Measurements from ENCODE around the gene CHST5. TPM values are rescaled to one million over a fixed set of nuclear protein-coding genes. Genes with fewer than 3 reads are reported as not detected.

CHST5 gene
- total RNA-seq, 1 donor from 2014 or later: 0.49 TPM

DNA sequence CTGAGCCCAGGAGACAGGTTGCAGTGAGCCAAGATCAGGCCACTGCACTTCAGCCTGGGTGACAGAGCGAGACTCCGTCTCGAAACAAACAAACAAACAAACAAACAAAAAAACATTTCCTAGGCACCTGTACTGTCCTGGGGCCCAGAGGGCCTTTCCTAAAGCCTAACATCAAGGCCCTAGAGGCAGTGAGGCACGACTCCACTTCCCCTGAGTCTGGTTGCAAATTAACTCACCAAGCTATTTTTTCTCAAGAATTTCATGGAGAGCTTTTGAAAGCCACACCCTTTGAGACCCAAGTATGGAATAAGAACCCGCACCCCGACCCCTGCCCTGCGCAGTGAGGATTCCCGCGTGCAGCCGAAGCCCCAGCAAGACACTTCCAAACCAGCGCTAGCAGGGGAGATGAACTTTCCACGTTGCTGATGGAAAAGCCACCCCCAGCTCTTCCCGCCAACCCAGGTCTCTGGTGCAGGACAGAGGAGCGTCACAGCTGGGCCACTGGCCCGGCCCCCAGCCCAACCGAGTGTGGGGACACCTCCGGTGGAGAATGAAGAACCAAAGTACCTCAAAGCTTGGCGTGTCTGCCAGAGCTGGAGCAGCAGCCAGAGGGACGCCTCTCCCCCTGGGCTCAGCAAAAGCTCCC, 1.2 kb downstream of the CHST5 start:
- Mint-ChIP-seq H3K27ac (no peak overlapping the region), H3K36me3 (no peaks in the 10 kb centered on the region), H3K4me3 (no peak overlapping the region), H3K9me3 (no peaks in the 10 kb centered on the region), H3K4me1 (no peaks in the 10 kb centered on the region), H3K27me3 (ENCODE audit: low read depth) (no peaks in the 10 kb centered on the region)
- no peak for DNase-seq (ENCODE audit: low spot score in 2 of 2, unreplicated experiment in 2 of 2)
- TF ChIP-seq, protein P1, sequence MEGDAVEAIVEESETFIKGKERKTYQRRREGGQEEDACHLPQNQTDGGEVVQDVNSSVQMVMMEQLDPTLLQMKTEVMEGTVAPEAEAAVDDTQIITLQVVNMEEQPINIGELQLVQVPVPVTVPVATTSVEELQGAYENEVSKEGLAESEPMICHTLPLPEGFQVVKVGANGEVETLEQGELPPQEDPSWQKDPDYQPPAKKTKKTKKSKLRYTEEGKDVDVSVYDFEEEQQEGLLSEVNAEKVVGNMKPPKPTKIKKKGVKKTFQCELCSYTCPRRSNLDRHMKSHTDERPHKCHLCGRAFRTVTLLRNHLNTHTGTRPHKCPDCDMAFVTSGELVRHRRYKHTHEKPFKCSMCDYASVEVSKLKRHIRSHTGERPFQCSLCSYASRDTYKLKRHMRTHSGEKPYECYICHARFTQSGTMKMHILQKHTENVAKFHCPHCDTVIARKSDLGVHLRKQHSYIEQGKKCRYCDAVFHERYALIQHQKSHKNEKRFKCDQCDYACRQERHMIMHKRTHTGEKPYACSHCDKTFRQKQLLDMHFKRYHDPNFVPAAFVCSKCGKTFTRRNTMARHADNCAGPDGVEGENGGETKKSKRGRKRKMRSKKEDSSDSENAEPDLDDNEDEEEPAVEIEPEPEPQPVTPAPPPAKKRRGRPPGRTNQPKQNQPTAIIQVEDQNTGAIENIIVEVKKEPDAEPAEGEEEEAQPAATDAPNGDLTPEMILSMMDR (IDR thresholded peaks at IDR 0.05; ENCODE audit: unreplicated experiment): no peak

DNA sequence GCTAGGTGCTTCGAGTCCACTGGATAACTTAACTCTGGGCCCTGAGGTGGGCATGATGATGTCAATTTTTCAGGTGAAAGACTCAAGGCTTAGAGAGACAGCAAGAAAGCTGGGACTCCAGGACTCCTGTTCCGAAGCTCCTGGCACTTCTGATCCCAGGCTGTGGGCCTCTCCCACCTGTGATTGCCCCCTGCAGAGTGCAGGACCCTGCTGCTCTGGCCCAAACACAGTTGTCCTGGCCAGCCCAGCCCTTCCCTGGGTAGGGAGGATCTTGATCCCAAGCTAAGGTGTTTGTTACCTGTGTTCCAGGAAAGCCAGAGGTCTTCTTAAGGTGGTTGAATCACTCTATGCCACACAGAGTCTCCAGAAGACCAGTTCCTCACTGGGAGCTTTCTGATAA, 3.1 kb downstream of the CHST5 start:
- H3K9me3 Mint-ChIP-seq: no peaks in the 10 kb centered on the region
- no peaks in the 10 kb centered on the region for H3K27me3 Mint-ChIP-seq (ENCODE audit: low read depth)
- no peaks in the 10 kb centered on the region for H3K36me3 Mint-ChIP-seq
- H3K4me1 Mint-ChIP-seq: no peaks in the 10 kb centered on the region
- DNase-seq (ENCODE audit: low spot score in 2 of 2, unreplicated experiment in 2 of 2): no peak
- no peak overlapping the region for H3K27ac Mint-ChIP-seq
- no peak overlapping the region for H3K4me3 Mint-ChIP-seq
- TF ChIP-seq, protein P1 (IDR thresholded peaks at IDR 0.05; ENCODE audit: unreplicated experiment): no peak

- Mint-ChIP-seq H3K36me3 (no peaks in the 10 kb centered on the region), H3K27ac (no peak overlapping the region), H3K27me3 (ENCODE audit: low read depth) (no peaks in the 10 kb centered on the region), H3K4me3 (no peak overlapping the region), H3K9me3 (no peaks in the 10 kb centered on the region), H3K4me1 (no peaks in the 10 kb centered on the region)
- TF ChIP-seq, protein P1 (IDR thresholded peaks at IDR 0.05; ENCODE audit: unreplicated experiment): no peak
- DNase-seq (ENCODE audit: low spot score in 2 of 2, unreplicated experiment in 2 of 2): no peak
Observed at GRCh38 chr16:75532142-75532765, 3.7 kb downstream of the CHST5 start.

- DNase-seq (ENCODE audit: low spot score in 2 of 2, unreplicated experiment in 2 of 2): no peak
- no peak overlapping the region for H3K4me3 Mint-ChIP-seq
- no peak overlapping the region for H3K27ac Mint-ChIP-seq
- TF ChIP-seq, protein P1 (IDR thresholded peaks at IDR 0.05; ENCODE audit: unreplicated experiment): no peak
- no peaks in the 10 kb centered on the region for H3K9me3 Mint-ChIP-seq
- H3K36me3 Mint-ChIP-seq: no peaks in the 10 kb centered on the region
- no peaks in the 10 kb centered on the region for H3K4me1 Mint-ChIP-seq
- no peaks in the 10 kb centered on the region for H3K27me3 Mint-ChIP-seq (ENCODE audit: low read depth)
Observed at GRCh38 chr16:75529959-75530358, 5.9 kb downstream of the CHST5 start.

GRCh38 chr16:75529056-75529905, 6.6 kb downstream of the CHST5 start:
- H3K4me1 Mint-ChIP-seq: no peaks in the 10 kb centered on the region
- no peaks in the 10 kb centered on the region for H3K36me3 Mint-ChIP-seq
- TF ChIP-seq, protein P1 (IDR thresholded peaks at IDR 0.05; ENCODE audit: unreplicated experiment): no peak
- no peak overlapping the region for H3K27ac Mint-ChIP-seq
- no peaks in the 10 kb centered on the region for H3K9me3 Mint-ChIP-seq
- no peaks in the 10 kb centered on the region for H3K27me3 Mint-ChIP-seq (ENCODE audit: low read depth)
- no peak for DNase-seq (ENCODE audit: low spot score in 2 of 2, unreplicated experiment in 2 of 2)
- no peak overlapping the region for H3K4me3 Mint-ChIP-seq
